GM19324 (cell line): Measurements from ENCODE around the gene CANT1.
"Not testable (repeated sequence)": the region's sequence is repeated elsewhere in the genome, so short reads cannot be mapped to it uniquely, and the experiment has no call there.

ENCODE experiments used
- ATAC-seq: cut with Tn5 transposase; IDR thresholded peaks from one replicate; pipeline ENCODE4 v1.9.1; 2021; ENCODE audit warnings: mild to moderate bottlenecking, moderate library complexity; ENCODE audit not compliant: unreplicated experiment, low FRiP score

The CANT1 gene

GRCh38 chr17:78966123-78966813 is 43.3 kb downstream of the CANT1 start:
- ATAC-seq: no peak

DNA sequence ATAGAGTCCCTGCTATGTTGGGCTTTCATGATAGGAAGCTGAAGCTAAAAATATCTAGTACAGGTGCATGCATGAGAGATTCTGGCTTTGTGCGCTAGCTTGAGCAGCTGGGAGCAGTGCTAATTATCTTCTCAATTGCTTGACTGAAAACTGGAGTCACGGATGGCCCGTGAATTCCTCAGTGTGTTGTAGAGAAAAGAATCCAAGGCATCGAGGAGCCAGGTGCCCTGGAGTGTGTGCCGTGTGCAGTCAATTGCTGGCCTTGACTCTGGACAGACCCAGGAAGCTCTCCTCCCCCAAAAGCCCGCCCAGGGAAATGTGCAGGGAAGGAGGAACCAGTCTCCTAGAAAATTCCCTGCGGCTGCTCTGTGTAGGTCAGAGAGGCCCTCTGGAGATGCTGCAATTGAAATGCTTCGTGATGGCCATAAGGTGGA is 44.1 kb downstream of the CANT1 start:
- ATAC-seq: no peak

- ATAC-seq: no peak
Observed at GRCh38 chr17:78963378-78963777, 46.2 kb downstream of the CANT1 start.

GRCh38 chr17:78962984-78963348 is 46.6 kb downstream of the CANT1 start:
- not testable (repeated sequence) for ATAC-seq

DNA sequence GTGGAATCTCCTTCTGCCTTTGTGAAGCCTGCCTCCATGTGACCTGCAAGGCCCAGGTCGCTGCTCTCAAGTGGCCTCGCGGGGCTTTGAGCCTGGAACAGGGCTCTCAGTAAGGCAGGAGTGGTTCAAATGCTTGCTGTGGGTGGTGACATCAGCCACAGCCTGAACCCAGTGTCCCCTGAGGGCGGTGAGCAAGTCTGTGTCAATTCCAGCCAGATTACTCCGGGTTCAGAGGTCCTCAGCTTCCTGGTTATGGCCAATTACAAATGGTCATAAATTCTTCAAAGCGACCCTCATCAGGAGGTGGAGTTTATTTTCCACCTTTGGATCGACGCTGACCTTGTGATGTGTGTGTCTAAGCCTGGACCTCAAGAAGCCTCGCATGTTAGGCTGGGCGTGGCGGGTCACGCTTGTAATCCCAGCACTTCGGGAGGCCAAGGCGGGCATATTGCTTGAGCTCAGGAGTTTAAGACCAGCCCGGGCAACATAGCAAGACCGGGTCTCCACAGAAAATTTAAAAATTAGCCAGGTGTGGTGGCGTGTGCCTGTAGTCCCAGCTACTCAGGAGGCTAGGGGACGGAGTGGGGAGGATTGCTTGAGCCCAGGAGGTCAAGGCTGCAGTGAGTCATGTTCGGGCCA is 47.1 kb downstream of the CANT1 start:
- ATAC-seq: no peak

DNA sequence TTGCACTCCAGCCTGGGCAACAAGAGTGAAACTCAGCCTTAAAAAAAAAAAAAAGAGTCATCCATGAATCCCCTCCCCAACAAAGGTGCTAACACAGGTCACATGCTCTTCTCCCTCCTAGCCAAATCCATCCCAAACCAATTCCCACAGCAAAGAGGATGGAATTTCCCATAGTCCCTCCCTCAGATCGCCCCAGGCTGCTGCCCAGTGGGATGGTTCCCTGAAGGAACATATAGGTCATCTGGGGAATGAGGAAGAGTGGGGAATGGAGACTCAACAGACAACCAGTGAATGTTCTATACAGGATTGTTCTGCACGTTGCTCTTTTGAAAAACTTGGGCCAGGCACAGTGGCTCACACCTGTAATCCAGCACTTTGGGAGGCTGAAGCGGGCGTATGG is 48.0 kb downstream of the CANT1 start:
- ATAC-seq: no peak

- ATAC-seq: no peak
Observed at GRCh38 chr17:78960928-78961327, 48.6 kb downstream of the CANT1 start.

DNA sequence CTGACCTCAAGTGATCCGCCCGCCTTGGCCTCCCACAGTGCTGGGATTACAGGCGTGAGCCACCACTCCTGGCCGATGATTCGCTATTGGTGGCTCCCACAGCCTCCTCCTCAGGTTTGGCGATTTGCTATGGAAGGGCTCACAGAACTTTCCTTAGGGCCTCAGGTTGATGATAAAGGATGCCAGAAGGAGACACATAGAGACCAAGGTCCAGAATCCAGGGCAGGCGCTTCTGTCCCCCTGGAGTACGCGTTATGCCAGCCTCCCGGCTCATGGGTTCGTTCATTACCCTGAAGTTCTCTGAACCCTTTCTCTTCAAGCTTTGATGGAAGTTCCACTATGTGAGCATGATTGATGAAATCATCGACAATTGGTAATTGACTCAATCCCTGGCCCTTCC is 49.8 kb downstream of the CANT1 start:
- no peak for ATAC-seq

DNA sequence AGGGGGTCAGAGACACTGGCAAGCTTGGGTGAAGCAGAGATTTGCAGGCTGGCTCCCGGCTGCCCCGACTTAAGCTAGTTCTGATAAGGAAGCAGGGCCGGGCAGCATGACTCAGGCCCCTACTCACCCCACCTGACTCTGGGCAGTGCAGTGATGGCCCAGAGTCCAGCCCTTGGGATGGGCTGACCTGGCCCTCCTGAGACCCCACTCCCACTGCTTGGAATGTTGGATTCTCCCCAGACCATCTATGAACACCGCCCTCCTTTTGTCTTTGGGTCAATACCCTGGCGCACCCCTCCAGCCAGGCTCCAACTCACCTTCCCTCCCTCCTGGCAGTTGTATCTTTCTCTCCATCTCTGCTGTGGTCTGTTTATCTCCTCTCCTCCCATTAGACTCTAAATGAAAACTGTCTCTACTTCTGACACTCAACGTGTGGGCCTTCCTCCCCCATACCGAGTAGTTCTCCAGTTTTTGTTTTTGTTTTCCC is 50.9 kb downstream of the CANT1 start:
- no peak for ATAC-seq

DNA sequence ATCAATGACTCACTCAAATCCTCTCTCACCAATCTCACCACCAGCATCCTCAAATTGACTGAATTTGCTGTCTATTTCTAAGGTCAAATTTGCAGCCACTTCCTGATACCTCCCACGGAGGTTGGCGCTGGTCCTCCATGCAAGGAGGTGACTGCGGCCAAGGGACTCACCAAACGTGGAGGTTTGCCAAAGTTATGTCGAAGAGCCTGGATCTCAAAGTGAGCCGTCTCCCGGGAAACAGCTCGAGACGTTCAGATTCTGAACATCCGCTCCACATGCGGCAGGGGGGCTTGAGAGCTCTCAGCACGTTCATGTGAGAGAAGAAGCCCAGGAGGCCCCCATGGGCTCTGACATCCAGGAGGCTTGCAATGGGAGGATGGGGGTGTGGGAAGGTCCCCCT is 52.4 kb downstream of the CANT1 start:
- ATAC-seq: no peak

DNA sequence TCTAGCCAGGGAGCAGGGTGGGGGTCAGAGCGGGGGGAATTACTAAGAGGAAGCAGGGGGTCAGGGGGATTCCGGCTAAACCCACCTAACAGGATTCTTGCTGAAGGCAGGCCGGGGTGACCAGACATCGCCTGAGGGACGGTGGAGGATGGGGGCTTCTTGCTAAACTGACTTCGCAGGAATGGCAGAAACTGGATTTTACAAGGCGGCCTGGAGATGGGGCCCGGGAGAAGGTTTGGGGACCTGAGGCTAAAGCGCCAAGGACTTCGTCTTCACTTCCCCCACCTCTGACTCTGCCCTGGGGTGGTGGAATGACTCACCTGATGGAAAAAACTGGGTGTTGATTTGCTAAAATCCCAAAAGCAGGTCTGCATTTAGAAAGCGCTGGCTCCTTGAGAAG is 53.3 kb downstream of the CANT1 start:
- ATAC-seq: no peak

- no peak for ATAC-seq
Observed at GRCh38 chr17:78954684-78955083, 54.9 kb downstream of the CANT1 start.

DNA sequence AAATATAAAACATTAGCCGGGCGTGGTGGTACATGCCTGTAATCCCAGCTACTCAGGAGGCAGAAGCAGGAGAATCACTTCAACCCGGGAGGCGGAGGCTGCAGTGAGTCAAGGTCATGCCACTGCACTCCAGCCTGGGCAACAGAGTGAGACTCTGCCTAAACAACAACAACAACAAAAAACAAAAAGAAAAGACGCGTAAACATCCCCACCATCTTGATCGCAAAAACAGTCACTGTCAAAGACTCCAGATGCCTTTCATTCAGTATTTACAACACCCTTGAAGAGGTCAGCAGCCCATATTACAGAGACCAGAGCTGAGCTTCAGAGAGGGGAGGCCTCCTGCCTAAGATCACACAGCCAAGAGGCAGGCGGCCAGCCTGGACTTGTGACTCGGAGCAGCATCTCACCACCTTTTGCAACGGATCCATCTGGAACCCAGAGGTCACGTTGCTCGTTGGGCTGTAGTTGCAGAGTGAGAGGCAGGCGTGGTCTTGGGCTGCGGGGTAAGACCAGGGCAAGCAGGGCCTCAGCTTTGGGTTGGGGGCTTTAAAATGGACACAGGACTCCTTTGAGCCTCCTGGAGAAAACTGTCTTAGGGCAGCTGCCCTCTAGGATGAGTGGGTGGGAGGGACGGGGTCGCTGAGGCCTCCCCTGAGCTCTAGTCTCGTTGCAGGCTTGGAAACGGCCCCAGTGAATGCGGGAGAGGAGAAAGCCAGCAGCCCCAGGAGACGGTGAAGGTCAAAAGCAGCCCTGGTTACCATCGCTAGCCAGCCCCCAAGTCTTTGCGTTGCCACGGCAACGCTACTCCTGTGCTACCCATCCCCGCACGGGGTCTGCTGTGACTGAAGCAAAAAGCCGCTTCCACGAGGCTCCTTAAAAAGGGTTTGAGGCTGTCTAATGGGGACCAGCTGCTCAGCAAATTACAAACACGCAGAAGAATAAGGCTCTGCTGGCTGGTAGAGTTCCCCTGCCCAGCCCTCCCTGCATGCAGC is 55.9 kb downstream of the CANT1 start:
- no peak for ATAC-seq

- ATAC-seq: no peak
Observed at GRCh38 chr17:78952706-78953105, 56.9 kb downstream of the CANT1 start.

- ATAC-seq: no peak
Observed at GRCh38 chr17:78951967-78952551, 57.5 kb downstream of the CANT1 start.

GRCh38 chr17:78950870-78951269 is 58.7 kb downstream of the CANT1 start:
- no peak for ATAC-seq

- ATAC-seq: no peak
Observed at GRCh38 chr17:78947235-78948149, 62.1 kb downstream of the CANT1 start.

DNA sequence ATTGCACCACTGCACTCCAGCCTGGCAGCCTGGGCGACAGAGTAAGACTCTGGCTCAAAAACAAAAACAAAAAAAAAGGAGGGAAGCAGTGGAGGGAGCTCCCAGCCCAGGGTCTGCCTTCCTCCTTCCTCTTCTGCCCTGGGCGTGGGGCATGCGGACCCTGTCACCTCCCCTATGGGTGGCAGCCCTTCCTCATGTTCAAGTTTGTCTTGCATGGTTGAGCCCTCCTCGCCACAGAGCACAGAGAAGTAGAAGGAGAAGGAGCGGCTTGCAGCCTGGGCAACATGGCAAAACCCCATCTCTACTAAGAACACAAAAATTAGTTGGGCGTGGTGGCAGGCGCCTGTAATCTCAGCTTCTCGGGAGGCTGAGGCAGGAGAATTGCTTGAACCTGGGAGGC is 62.9 kb downstream of the CANT1 start:
- ATAC-seq: no peak

GRCh38 chr17:78946131-78946530 is 63.4 kb downstream of the CANT1 start:
- ATAC-seq: no peak

GRCh38 chr17:78945455-78945854 is 64.1 kb downstream of the CANT1 start:
- not testable (repeated sequence) for ATAC-seq
